NCI-H2029 treated with DMSO at 0.1 percent for 48 hours (cell line): ENCODE data around the gene GLCE.
"Not testable (repeated sequence)": the region's sequence is repeated elsewhere in the genome, so short reads cannot be mapped to it uniquely, and the experiment has no call there.

Experiments
- DNase-seq: peaks from one replicate; lab custom pipeline; 2025; lab: John Stamatoyannopoulos, UW

GLCE gene

DNA sequence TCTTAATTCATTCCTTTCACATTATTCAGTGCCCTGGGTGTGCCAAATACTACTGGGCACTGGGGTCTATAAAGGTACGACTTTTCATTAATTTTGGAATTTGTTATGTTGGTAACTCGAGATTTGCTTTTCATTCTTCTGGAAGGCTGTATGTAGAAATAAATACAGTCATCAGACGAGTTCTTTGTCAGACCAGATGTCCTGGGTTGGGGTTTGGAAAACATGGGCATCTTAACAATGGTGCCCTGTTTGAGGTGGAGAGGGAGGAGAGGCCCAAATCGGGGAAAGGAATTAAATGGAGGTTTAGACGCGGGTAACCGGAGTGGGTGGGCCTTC, 662 bp upstream of the GLCE start:
- no peak for DNase-seq

DNA sequence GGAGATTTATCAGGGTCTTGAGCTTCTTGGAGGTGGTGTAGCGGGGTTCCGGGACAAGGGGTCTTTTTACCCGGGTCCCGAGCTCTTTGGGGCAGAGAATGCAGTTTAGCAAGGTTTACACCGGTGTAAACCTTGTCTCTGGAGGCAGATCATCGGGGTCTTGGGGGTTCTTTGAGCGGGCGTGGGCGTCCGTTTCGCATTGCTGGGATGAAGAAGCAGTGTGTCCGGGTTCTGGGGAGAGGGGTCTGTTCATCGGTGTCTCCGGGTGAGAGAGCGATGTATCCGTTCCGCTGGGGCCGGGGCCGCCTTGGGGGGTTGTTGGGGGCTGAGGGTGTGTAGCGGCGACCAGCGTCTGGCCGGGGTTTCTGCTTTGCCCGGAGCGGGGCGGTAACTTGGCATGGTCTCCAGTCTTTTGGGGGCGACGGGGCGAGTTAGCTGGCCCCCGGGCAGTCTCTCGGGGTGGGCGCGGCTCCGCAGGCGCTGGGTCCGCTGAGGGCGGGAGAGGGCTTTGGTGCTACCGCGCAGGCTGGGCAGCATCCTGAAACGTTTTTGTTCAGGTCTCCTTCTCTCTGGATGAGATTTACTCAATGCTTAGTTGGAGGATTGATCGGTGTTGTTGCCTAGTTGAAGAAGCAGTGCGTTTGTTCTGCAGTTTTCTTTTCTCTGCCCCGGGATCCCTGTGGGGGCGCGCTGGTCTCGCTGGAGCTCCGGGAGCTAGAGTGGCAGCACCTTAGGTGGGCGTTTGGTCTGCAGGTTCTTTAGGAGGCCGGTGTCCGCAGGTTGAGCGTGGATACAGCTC, 843 bp downstream of the GLCE start:
- no peak for DNase-seq

DNA sequence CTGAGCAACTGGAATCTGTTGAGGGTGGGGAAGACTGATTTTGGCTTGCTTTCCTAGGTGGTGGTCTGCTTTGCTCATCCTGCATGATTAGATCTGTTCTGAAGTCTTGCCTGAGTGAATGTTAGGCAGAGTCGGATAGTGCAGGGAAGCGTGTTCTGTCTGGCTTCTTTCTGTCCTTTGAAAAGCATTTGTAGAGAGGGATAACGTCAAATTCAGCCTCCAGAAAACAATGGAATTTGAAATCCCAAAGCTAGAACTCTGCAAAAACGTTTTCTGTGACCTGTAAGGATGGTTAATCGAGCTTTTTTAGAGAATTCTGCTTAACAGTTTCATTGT, 1.4 kb downstream of the GLCE start:
- no peak for DNase-seq

DNA sequence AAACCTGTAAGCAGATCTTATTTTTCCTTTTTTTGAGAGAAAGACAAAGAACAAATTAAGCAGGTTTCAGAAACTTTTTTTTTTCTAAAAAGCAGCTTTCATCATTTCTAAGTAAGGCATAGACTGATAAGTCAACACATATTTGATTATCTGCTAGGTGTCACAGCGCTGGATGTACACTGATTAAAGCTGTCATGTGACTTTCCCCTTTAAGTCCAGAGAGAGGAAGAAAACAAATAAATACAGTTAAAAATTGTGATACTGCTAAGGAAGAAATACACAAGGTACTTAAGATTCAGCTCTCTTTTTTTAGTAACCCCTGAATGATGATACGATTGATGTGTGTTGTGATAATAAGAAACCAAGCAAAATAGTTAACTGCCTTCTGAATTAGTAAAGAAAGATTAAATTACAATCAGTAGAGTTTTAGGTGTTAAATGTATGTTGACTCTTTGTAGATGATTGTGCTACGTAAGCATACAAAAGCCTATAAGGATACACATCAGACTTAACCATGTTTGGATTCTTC, 2.8 kb downstream of the GLCE start:
- DNase-seq: no peak

DNA sequence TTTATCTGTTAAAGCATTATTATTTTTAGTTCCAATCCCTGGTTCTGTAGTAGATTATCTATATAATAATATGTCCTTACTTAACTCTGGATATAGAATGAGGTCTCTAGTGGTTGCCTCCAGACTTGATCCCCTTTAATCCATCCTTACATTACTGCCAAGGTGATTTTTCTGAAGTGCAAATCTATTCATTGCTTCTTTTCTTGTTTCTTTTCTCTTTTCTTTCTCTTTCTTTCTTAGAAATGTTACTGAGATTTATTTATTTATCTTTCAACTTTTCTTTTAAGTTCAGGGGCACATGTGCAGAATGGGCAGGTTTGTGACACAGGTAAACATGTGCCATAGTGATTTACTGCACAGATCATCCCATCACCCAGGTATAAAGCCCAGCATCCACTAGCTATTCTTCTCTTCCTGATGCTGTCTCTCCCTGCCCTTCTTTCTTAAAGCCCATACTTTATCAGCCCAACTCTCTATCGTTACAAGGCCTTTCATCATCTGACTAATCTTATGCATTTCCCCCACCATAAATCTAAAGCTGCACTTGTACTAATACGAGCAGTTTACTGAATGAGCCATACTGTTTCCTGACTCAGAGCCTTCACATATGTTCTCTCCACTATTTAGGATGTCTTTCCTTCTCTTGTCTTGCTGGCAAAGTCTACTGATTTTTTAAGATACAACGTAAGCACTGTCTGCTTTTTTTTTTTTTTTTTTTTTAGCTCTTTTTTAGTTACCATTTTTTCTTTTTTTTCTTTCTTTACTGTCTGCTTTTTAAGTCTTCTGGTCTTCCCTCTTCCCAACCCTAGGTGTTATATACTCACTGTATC, 4.6 kb downstream of the GLCE start:
- no peak for DNase-seq

DNA sequence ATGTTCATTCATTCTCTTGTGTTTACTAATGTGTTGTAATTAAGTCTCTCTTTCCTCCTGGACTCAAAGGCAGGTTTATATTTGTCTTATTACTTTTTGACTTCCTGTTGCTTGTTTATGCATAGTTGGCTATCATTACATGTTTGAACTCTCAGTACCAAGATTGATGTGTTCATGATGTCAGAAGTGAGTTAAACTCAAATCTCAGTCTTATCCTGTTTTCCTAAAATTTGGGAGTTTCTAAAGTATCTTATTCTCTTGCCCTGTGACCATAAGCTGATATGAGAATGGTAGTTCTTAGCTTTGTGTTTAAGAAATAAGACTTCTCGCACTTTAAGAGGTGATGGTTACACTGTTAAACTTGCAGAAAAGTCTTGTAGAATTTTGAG, 5.2 kb downstream of the GLCE start:
- no peak for DNase-seq

DNA sequence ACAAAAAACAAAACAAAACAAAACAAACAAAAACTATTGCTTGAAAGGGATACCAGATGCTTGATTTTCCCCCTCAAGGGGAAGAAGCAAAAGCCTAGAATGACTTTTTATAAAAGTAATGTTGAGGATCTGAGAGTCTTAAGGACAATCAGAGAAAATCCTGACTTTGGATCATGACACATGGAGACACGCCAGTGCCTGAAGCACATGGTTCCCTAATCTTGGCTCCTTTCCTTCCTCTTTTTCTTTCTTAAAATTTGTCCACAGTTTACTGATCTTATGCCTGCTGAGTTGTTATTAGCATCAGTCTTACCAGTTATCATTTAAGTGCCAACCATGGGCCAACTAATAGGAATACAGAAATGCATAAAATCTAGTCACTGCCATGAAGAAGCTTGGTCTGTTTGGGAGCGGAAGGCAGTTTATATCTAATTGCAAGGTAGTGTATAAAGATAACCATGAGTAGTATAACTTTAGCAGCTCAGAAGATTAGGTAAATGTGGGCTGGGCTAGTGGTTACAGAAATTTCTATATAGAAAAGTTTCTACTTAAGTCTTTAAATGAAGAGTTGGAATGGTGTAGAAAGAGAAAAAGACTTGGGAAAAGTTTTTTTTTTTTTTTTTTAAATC, 6.9 kb downstream of the GLCE start:
- DNase-seq: no peak

DNA sequence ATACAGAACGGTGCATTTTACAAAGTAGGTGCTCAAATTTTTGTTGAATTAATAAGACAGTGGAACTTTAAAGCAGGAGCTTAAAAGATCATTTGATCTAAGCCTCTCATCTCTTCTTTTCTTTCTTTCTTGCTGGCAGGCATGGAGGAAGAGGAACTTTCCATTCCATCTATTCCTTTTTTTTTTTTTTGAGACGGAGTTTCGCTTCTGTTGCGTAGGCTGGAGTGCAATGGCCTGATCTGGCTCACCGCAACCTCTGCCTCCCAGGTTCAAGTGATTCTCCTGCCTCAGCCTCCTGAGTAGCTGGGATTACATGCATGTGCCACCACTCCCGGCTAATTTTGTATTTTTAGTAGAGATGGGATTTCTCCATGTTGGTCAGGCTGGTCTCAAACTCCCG, 7.9 kb downstream of the GLCE start:
- DNase-seq: not testable (repeated sequence)

DNA sequence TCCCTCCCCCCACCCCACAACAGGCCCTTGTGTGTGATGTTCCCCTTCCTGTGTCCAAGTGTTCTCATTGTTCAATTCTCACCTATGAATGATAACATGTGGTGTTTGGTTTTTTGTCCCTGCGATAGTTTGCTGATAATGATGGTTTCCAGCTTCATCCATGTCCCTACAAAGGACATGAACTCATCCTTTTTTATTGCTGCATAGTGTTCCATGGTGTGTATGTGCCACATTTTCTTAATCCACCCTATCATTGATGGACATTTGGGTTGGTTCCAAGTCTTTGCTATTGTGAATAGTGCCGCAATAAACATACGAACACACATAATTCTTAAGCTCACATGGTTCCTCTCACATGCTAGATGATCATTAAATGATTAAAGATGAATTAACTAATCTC, 9.1 kb downstream of the GLCE start:
- DNase-seq: not testable (repeated sequence)

DNA sequence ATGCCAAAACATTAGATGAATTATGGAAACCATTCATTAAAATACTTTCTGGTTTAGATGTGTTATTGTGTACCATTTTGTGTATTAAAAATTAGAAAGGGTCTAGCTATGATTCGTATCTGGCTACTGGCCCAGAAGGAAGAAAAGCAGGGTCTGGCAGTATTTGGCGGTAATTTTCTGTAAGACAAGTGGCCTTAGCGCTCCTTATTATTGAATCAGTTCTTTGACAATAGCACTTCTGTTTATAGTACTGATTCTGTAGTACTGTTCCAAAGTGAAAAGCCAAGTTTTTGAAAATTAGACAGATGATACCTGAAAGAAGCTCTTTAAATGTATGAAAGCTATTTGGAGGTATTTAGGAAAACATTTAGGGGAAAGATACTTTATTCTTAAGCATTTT, 10.2 kb downstream of the GLCE start:
- peak; percentile 30 for DNase-seq

DNA sequence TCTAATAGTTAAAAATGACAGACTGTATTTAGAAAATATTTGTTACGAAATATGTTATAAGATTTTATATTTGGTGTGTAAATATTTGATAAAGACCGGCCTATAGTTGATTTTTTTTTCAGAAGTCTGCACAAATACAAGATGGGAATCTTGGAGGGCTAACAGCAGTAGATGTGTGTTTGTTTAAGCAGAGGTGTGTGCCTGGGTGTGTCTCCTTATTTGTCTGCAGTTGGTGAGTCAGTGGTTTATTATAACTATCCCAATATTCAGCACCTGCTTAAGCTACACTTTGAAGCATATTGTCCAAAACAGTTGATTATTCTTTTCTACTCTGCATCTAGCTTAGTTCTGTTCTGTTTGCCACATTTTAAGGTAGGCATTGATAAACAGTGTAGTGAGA, 12.4 kb downstream of the GLCE start:
- DNase-seq: no peak

DNA sequence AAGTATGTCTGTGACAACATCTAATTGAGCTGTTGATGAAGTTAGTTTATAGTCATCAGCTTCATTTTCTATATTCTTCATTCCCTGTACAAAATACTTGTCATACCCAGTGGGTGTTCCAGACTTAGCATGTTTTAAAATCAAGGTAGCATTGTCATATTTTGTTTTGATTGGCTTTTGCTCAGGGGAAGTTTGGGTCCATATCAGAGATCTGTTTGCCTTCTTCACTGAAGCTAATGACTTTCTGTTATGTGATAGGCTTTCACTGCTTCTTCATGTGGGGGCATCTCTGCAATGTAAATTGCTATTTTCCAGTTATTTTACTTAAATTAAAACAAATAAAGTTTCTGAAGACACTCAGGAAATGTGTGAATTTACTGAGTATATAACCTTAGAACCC, 15.1 kb downstream of the GLCE start:
- no peak for DNase-seq

DNA sequence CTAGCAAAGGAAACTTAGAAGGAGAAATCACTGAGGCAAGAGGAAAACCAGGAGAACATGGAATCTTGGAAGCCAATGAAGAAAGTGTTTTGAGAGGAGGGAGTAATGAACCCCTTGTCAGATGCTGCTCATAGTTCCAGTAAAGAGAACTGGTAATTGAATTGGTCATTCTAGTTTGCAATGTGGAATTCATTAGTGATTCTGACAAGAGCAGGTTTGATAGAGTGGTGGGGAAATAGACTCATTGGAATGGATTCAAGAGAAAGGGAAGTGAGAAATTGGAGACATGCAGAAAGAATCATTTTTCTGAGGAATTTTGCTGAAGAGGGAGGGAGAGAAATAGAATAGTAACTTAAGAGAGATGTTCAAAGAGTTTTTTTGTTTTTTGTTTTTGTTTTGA, 21.0 kb downstream of the GLCE start:
- no peak for DNase-seq

DNA sequence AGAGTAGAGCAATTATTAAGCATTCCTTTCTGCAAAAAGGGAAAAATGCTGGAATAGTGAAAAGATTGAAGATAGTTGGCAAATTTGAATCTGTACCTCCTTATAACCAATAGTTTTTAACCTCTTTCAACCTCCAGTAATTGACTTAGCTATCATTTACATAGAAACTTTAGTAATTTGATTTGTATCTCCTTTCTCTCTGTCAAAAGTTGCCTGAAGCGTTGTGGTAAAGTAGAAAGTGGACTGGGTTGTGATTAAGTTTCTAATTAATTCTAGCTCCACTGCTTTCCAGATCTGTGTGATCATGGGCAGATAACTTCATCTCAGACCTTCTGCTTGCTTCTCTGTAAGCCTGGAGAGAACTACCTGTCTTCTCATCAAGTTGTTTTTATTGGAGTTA, 24.8 kb downstream of the GLCE start:
- no peak for DNase-seq

DNA sequence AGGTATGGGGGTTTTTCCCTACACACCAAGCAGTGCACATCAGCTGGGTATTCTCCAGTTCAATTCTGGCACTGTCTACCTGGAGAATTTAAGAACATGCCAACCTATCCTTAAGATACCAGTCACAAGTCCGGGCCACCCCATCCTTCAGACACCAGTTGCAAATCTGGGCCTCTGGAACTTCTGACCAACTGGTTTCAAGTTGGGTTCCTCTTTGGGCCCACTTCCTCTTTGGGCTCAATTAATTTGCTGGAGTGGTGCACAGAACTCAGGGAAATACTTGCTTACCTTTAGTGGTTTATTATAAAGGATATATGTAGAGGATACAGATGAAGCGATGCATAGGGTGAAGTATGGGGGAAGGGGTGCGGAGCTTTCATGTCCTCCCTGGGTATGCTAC, 25.3 kb downstream of the GLCE start:
- DNase-seq: no peak

DNA sequence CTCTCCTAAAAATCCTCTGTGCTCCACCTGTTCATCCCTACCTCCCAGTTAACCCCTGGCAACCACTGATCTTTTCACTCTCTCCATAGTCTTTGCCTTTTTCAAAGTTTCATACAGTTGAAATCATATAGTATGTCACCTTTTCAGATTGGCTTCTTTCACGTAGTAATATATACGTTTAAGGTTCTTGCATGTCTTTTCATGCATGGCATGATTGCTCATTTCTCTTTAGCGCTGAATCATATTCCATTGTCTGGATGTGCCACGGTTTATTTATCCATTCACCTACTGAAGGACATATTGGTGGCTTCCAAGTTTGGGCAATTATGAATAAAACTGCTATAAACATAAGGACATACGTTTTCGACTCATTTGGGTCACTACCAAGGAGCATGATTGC, 28.7 kb downstream of the GLCE start:
- DNase-seq: no peak

DNA sequence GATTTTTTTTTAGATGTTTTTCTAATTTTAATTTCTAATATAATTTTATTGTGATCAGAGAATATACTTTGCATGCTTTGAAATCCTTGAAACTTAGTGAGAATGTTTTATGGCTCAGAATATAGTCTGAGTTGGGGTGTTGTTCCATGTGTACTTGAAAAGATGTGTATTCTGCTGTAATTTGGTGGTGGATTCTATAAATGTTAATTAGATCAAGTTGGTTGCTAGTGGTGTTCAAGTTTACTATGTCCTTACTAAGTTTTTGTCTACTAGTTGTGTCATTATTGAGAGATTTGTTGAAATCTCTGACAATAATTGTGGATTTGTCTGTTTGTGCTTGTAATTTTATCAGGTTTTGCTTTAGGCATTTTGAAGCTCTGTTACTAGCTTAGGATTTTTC, 29.7 kb downstream of the GLCE start:
- DNase-seq: no peak

DNA sequence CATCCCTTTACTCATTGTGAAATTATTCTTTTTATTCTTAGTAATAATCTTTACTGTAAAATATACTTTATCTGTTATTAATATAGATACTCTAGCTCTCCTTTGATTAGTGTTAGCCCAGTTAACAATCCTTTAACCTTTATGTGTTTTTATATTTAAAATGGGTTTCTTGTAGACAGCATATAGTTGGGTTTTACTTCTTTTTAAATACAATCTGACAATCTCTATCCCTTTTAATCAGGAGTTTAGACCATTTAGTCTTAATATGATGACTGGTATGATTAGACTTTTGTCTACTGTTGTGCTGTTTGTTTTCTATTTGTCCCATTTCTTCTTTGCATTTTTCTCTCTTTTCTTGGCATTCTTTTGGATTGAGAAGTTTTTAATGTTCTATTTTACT, 30.1 kb downstream of the GLCE start:
- DNase-seq: no peak

DNA sequence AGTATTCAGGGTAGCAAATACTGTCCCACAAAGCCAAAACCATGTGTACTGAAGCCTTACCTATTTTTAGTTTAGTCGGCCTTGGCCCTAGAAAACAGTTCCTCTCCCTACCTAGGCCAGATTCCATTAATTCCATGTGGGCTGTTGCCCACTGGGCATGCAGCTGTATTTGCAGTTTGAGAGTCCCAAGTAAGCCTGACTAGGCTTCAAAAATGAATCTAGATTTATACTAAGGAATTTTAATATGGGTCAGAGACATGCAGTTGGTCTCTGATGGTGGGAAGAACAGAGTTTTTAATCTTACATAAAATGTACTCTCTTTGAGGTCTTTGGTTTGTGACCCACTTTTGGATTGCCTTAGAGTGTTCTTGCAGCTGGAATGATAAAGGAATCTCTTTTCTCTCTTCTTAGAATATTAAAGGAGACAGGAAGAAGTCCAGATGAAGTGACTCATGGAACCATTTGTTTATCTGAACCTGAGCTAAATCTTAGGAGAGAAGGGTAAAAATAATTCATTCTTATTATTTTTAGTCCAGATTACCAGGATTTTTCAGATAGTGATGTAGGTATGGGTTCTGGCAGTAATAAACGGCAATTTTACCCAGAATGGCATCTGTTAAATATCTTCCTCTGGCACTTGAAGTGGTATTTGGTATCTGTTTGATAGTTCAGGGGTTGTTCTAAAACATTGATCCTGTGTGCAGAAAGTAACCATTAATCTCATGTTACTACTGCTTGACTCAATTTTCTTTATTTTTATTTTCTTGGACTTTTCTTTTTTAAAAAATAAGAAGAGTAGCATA, 33.8 kb downstream of the GLCE start:
- no peak for DNase-seq

DNA sequence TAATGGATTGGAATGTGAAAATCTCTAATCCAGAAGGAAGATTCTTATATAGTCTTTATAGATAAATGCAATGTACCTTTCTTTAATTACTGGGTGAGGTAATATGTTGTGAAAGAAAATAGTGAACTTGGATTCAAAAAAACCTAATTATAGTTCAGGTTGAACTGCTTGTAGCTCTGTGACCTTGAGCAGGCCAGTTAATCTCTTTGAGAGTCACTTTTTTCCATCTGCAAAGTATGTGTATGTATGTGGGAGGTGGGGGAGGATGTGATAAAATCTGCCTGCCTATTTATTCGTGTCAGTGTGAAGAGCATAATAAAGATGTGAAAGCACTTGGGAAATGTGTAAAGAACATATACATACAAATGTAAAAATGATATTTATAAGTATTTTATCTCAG, 34.4 kb downstream of the GLCE start:
- no peak for DNase-seq

DNA sequence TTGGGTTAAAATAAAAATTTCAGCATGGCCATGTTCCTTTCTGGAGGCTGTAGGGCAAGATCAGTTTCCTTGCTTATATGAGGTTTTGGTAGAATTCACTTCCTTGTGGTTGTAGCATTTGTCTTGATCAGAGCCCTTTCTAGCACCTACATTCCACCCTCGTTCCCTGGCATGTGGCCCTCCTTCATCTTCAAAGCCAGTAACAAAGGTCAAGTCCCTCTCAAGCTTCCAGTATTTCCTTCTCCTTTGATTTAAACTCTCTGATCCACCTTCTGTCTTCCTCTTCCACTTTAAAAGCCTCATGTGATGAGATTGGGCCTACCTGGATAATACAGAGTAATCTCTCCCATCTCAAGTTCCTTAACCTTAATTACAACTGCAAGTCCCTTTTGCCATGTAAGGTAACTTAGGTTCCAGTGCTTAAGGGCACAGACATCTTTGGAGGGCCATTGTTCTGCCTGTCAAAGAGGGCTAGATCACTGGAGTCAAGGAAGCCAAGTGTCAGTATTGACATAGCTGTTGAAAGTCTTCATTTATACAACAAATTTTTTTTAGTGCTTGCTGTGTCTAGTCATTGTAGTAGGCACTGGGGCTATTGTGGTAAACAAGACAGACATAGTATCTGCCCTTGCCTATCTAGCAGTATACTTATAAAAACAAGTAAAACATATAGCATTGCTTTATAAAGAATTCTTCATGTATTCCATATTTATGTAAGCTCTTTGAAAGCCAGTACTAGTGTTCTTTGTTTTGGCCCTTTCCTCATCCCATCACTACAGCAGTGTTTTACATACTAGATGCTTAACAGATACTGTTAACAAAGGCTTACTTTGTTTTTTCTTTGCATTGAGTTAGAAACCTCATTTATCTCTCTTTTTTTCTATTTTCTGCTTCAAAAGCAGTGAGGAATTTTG, 40.7 kb downstream of the GLCE start:
- peak; percentile 3 for DNase-seq
